Lung microvascular endothelial cell (primary cell): Measurements from ENCODE around the gene HTR7. TPM values are rescaled to one million over a fixed set of nuclear protein-coding genes. Genes with fewer than 3 reads are reported as not detected.

Experiments
- DNase-seq, 2 donors: peaks; one replicate each; pipeline versions ENCODE4 v3.0.0 to v3.0.0-alpha.2; 2010; ENCODE audit warnings: low read depth in 2 of 2
- total RNA-seq: library from RNA; depleted of rRNA; stranded (reverse); fragments of >200 nt; gene quantifications from 2 replicates; pipeline ENCODE4 v1.2.1, GENCODE V29; 2014

Gene HTR7
- total RNA-seq, 1 donor from 2014 or later = under 0.01 TPM

DNA sequence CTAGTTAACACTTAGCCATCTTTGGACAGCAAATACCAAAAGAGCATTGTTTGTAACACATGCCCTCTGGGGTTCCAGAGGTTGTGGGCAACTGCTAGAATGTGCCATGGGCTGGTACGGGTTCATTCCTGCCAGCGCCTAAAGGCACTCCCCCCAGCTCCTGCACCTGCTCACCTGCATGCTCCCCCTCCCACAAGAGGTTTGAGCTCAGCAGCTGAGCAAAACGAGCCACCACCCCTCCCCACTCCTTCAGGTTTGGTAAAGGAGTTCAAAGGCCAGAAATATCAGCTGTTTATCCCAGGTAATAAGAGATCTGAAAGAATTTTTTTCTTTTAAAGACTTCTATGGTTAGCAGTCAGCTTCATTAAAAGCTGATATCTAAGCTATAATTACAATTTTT lies 53.5 kb downstream of the HTR7 start:
- DNase-seq = no peak

DNA sequence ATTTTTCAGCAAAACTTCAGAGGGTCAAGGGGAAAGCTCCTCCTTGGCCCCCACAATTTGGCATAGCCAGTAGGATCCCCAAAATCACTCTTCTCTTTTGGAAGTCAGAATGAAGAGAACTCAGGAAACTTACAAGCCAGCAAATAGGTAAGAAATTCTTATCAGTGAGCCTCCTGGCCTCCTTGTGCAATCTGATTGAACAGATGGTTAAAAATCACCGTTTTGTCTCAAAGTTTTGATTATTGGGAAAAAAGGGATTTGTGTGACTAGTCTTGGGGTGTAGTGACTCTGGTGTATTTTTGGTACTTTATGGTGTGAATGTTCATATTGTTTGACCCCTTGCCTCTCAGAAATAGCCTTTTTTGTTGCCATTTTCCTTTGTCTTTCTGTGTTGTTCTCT lies 56.2 kb downstream of the HTR7 start:
- no peak for DNase-seq

DNA sequence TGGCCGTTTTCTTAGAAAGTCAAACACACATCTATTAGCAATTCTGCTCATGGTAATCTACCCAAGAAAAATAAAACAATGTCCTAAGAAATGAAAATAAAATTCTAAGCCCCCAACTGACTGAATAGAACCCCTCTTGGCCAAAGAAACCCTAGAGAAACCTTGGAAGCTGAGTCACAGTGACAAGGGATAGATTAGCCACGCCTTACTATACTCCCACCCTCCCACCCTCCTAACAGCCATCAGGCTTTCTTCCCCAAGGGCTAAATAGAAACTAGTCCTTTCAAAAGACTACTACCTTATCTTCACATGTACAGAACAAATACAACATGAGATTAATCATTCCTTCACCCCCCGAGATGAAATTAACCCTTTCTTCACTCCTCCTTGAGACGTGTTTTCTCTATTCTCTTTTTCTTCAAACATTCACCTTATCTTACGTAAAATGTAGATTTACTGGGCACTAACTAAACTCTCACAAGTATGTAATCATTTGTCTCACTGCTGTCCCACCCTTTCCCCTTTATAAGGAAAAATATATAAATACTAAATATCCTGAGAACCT lies 57.5 kb downstream of the HTR7 start:
- DNase-seq = no peak

DNA sequence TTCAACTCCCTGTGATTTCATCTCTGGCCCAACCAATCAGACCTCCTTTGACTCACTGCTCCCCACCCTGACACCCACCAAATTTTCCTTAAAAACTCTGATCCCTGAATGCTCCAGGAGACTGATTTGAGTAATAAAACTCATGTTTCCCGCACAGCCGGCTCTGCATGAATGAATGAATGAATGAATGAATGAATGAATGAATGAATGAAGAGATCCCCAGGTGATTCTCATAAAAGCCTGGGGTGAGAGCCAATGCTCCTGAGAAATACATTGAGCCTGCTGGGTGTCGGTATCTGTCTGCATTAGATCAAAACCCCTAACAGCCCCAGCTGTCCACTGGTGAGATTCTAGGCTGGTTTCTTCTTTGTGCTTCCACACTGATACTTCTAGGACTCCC lies 58.7 kb downstream of the HTR7 start:
- DNase-seq = no peak

DNA sequence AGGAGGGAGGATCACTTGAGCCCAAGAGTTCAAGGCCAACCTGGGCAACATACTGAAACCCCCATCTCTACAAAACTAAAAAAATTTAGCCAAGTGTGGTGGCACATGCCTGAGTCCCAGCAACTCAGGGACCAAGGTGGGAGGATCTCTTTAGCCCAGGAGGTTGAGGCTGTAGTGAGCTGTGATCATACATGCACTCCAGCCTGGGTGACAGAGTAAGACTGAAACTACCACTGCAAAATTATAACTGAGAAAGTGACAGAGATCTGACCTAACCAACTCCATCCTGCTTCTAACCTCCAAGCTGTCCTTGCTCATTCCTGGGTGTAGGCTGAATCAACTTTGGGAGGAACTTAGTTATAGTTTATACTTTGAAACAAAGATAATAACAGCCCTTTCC lies 59.4 kb downstream of the HTR7 start:
- no peak for DNase-seq

DNA sequence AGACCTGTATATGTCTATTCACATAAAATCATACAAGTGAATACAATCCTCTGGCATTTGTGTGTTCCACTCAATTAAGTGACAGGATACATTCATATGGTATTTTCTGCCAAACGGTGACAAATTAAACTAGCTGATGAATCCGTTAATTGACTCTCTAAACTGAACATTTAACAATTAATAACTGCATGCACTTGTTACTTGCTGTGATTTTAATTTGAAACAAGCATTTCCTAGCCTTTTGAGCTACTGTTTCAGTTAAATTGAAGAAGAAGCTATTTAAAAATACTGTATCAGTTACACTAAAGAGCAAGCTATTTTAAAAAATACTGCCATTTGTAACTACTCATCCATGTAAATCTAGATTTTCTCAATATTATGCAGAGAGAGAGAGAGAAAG lies 67.4 kb downstream of the HTR7 start:
- DNase-seq = no peak

DNA sequence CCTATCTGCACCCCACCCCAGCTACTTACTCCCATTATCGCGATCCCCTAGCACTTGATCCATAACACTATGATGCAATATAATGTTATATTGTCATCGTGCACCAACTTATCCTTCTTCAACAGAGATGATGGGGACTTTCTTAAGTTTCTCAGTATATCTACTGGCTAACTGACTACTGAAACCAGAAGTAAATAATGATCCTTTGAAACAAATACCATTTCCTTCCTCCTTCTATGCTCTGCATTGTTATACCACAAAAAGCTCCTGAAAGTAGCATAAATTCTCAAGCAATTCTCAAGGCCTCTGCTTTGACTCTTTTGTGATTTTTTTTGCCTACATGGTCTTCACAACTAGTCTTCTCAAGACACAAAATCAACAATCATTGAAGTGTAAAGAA lies 68.9 kb downstream of the HTR7 start:
- DNase-seq = no peak

DNA sequence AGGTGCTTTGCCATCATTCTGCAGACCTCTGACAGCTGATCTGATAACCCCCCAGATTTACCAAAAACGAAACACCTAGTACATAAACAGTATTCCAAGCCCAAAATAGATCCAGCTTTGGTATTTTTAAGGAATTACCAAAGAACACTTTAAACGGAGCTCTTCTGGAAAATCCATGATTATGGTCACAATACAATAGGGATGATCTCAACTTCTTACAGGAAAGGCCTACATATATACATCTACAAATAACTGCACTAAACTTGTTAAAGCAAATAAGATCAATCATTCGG lies 69.7 kb downstream of the HTR7 start:
- DNase-seq = no peak

DNA sequence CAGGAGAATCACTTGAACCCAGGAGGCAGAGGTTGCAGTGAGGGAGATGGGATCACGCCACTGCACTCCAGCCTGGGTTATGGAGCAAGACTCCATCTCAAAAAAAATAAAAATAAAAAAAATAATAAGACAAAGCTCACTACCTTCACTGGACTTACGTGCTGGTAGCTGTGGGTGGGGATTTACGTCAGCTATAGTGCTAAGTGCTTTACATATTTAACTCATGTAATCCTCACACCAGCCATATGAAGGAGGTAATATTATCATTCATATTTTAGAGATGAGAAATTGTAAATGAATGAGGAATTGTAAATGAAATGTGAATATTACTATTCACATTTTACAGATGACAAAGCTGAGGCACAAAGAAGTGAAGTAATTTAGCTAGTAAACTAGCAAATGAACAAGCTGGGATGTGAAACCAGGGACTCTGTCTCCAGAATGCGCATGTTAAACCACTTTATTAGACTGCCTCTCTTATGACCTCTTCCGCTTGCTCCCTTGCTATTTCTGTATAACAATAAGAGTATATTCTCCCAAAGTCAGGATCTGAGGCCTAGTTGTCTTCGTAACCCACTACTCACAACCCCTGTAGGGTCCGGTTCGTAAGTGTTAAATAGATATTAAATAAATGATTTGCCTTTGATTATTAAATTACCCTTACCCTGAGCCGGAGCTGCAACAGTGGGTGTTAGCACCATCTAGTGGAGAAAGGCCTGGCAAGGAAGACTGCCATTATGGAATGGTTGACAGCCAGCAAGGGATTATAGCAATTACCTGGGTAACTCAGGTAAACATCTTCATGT lies 70.2 kb downstream of the HTR7 start:
- DNase-seq = peak; percentile 55 to 67

DNA sequence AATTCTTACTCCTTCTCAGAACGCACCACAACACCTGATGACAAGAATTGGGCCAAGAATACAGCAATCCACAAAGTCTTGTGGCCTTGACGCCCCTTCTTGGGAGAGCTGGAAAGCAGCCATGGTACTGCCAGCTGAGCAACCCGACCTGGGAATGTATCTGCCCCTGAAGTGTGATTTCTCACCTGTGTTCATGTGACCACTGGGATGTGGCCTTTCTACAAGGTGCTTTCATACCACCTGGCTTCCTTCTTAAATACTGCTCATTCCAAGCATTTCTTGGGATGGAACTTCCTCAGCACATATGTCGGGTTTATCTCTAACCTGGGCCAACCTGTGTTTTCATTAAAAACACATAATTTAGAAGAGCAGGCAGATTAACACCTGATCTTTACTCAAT lies 72.1 kb downstream of the HTR7 start:
- no peak for DNase-seq

DNA sequence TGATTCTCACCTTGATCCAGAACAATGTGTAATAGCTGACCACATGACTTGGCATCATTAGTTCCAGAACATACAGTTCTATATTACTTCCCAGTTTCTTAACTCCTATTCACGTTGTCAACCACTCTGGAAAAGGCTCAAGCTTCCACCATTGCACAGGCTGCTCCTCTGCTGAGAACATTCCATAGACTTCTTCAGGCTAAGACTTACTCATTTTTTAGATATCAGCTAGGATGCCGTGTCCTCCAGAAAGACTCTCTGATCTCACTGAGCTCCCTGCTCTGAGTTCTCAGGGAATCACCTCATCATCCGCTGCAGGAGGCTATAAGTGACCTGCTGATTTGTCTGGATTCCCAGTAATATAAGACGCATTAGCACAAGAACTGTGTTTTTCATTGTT lies 73.1 kb downstream of the HTR7 start:
- no peak for DNase-seq

DNA sequence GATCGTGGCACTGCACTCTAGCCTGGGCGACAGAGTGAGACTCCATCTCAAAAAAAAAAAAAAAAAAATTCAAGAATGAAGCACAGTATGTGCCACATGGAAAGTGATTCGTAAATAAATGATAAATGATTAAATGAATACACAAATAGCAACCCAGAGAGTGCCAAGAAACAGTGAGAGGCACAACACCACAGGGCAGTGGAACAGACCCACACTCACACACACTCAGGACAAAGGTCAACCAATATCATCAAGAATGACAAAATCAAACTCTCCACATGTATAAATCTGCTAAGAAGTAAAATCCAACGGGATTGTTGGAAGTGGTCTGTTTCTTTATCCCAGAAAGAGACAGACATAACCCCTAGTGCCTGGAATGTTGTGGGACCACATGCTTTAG lies 77.4 kb downstream of the HTR7 start:
- no peak for DNase-seq

DNA sequence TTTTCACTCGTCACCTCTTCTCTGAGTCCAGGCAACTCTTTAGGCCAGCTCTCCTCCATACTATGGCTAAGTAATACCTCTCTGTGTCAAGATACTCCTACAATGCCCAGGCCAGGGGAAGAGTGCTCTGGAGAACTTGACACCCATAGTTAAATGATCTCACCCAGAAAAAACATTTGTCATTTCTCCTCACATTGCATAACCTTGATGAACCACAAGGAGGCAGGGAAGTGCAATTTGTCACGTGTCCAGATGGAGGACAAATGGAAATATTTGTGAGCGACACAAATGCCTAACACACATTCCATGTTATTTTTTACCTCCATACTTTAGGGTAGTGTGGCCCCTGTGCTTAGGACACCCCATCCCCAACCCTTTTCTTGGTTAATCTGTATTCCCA lies 78.3 kb downstream of the HTR7 start:
- peak; percentile 14 to 20 for DNase-seq

DNA sequence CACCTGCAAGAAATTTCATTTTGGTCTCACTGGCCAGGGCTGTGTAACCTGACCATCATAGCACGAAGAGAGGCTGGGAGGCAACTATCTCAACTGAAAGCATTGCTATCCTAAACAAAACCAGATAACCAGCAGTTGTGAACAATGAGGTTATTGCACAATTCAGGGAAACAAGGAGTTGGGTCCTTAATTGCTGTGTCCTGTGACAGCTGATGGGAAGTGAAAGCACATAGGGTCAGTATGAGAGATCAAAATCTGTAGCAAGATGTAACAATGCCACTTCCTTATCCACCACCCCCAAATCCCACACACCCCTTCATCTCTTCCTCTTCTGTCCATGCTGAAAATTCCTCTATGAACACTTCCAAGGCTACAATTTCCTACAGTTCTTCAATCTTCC lies 80.2 kb downstream of the HTR7 start:
- DNase-seq = peak; percentile 27 to 33

DNA sequence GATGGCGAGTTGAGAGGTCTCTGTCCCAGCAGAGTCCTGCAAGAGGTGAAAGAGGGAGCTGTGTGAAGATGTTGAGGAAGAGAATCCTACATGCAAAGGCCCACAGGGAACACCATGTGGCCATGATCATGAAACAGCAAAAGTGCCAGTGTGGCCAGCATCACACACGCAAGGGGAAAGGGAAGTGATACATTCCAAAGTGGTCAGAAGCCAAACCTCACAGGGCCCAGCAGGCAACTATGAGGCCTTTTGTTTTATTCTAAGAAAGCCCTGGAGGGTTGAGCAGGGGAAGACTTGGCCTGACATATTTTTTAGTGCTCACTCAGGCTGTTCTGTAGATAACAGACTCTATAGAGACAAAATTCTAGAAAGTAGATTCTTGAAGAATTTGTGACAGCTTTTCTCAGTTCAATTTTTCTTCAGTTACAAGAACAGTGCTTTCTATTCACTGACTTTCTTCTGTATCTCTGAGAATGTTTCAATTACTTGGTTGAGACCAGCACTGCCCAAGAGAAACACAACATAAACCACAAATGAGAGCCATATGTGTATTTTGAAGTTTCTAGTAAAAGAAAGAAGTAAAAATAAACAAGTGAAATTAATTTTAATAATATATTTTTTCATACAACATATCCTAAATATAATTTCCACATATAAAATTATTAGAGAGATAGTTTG lies 82.3 kb downstream of the HTR7 start:
- peak; percentile 16 to 55 for DNase-seq

DNA sequence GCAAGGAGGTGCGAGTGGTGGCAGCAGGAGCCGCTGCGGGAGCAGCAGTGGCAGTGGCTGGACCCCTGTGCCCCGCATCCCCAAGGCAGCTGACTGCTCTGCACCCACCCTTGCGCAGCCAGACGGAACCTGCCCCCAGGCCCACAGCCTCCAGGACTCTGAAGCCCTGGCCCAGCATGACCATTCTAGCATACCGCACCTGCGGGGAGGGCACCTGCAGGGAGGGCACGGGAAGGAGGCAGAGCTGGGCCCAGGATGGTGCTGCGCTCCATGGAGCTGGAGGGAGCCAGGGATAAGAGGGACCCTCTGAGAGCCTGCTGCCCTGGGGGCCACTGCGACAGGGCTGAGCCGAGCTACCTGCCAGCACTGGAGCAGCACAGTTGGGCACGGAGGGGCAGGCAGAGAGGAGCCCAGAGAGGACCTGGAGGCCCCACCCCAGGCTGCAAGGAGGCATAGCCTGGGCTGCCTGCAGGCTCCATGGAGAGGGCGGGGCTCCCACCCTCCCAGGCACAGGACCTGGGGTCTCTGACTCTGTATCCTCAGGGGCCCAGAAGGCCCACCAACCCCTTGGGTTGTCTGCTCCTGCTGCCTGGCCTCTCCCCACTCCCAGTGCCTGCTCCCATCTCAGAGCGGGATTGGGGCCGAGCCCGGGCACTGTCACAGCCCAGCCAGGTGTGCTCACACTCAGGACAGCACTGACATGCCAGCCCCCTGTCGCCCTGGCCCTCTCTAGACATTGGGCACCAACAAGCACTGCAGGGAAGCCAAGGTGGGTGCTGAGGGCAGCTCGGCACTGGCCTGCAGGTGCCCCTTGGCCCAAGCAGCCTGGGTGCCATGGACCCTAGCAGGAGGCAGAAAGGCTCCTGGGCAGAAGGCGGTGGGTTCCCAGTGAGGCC lies 87.6 kb downstream of the HTR7 start:
- no peak for DNase-seq

DNA sequence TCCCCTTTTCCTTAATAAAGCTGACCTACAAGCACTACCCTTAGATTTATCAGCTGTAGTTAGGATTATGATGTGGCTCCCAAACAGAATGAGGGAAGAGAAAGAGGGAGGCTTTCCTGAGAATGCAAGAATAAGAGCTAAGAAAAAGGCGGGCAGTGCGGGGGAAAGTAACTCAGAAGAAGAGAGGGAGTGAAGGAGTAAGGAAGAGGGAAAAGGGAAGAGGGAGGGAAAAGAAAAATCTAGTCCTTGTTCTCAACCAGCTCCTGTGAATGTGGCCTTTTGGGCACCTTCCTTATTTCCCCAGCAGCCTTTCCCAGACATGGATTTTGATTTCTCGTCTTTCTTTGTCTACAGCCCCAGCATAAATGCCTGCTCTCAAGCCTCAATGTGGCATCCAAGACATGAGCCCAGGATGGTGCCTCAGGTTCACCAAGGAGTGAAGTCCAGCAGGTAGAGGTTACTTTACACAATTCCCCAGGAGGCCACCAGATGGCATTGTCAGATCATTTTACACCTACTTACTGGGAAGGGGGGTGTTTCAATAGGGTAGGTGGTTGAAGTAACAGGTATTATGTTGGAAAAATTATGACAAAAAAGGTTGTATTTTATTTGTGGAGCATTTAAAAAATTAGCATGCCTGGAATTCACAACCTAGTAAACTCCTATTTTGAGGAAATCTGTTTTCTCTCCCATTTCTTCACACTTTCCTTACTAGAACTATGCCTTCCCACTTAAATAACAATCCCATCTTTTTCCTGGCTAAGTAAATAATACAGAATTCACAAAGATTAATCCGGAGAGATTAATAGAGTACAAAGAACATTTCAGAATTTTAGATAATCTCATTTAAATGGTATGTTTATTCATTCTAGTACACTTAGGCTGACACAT lies 106.5 kb downstream of the HTR7 start:
- peak; percentile 54 to 72 for DNase-seq

DNA sequence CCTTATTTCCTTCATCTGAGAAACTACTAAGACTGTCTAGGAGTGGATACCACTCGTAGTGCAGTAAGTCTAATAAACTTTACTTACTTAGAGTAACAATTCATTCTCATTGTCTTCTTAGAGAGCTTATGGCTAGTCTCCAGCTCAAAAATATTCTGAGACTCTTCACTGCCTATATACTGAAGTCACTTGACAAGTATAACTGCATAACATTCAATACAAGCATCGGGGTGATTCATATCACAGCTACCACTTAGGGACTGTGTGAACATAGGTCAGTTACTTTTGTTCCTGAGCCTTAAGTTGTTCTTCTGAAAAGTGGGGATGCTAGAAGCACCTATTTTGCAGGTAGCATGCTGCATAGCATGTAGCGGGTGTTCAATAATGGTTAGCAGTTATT lies 111.0 kb downstream of the HTR7 start:
- DNase-seq = no peak

DNA sequence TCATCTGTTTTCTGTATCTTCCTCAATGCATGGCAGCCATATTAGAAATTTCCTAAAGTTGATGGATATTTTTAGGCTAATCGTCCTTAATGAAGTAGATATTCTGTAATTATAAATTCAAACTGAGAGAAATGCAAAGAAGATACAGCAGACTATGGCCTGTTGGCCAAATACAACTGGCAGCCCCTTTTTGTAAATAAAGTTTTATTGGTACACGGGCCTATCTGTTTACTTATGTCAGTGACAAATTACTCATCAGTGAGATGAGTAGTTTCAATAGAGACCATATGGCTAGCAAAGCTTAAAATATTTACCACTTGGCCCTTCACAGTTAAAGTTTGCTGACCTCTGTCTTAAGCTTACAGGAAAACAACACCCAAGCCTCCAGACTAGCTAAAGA lies 112.3 kb downstream of the HTR7 start:
- no peak for DNase-seq

DNA sequence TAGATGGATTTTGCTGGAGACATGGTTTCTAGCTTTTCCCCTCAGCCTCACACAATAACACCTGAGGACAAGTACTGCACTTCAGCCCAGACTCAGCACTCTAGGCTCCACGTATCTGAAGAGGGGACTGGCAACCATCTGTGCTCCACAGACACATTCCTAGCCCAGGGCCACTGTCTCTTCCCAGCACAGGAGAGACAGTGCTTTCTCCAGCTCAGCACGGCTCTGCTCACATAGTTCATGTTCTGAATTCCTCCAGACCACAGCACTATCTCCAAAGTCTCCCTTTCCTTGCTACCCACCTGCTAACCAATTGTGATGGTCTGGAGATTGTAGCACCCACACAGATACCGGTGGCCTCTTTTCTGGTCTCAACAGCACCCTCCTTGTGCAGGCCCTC lies 114.5 kb downstream of the HTR7 start:
- no peak for DNase-seq

DNA sequence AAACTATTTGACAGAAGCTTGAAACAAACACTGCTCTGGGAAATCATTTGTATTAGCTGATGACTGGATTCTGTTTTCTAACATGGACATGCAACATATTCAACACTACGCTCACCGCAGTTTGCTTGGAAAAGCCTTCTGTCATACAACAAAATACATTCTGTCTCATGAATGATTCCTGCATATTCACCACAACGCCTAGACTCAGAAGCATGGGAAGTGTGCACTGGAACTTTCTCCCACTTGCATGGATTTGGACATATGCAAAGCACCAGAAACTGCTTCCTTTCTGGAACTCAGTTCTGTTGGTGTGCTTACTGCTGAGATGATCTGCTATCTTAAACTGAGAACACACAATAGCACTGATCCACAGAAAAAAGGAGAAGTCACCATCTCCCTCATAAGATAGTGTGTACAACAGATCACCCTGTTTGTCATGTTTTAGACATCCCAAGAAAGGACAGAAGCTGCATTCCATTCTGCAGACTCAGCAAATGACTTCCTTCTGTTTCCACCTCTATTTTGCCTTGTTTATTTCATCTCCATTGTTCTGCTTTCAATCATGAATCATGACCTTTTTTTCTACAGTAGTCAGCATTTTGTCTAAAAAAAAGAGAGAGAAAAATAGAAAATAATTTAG lies 115.8 kb downstream of the HTR7 start:
- DNase-seq = peak; percentile 60 to 68
